ENCODE measurements around the gene TKTL1. TPM values are rescaled to one million over a fixed set of nuclear protein-coding genes. Genes with fewer than 3 reads are reported as not detected.
"Not testable (repeated sequence)": the region's sequence is repeated elsewhere in the genome, so short reads cannot be mapped to it uniquely, and the experiment has no call there.

TKTL1 gene
- total RNA-seq, 1 experiment from 2014 or later = not detected

DNA sequence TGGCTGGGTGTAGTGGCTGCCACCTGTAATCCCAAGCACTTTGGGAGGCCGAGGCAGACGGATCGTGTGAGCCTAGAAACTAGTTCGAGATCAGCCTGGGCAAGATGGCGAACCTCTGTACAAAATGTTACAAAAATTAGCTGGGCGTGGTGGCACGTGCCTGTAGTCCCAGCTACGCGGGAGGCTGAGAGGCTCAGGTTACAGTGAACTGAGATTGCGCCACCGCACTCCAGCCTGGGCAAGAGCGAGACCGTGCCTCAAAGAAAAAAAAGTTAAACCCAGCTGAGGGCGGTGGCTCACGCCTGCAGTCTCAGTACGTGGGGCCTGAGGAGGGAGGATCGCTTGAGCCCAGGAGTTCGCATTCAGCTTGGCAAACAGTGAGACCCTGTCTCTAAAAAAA lies 1.1 kb downstream of the TKTL1 start:
- no peaks in the 10 kb centered on the region for H3K9me3 ChIP-seq (ENCODE audit: insufficient read depth, low read depth)
- no peaks in the 10 kb centered on the region for H4K20me1 ChIP-seq (ENCODE audit: insufficient read depth)
- CTCF ChIA-PET = interaction anchor here (0.6 kb wide), 1 partner anchor 460 kb away, joined by 3 read pairs; no protein-coding TSS in a partner anchor
- POLR2A ChIA-PET (ENCODE audit: unreplicated experiment) = no interaction called here
- no peaks in the 10 kb centered on the region for H3K27me3 ChIP-seq (ENCODE audit: insufficient read depth, low read depth)
- TF ChIP-seq, protein P1, sequence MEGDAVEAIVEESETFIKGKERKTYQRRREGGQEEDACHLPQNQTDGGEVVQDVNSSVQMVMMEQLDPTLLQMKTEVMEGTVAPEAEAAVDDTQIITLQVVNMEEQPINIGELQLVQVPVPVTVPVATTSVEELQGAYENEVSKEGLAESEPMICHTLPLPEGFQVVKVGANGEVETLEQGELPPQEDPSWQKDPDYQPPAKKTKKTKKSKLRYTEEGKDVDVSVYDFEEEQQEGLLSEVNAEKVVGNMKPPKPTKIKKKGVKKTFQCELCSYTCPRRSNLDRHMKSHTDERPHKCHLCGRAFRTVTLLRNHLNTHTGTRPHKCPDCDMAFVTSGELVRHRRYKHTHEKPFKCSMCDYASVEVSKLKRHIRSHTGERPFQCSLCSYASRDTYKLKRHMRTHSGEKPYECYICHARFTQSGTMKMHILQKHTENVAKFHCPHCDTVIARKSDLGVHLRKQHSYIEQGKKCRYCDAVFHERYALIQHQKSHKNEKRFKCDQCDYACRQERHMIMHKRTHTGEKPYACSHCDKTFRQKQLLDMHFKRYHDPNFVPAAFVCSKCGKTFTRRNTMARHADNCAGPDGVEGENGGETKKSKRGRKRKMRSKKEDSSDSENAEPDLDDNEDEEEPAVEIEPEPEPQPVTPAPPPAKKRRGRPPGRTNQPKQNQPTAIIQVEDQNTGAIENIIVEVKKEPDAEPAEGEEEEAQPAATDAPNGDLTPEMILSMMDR (conservative IDR thresholded peaks at IDR 0.05) = no peak
- TF ChIP-seq EZH2 (IDR thresholded peaks at IDR 0.05; ENCODE audit: low read depth) = no peak
- no peak overlapping the region for H3K4me3 ChIP-seq
- H3K4me1 ChIP-seq (replicated peaks; ENCODE audit: insufficient read depth) = 0 out of 2 replicates have a peak, but pooled peaks cover 4% of the 10 kb centered on the region
- intact Hi-C loops (cut with micrococcal nuclease; ENCODE audit: unreplicated experiment) = no loop called here
- no peak overlapping the region for H2AFZ ChIP-seq
- no peaks in the 10 kb centered on the region for H3K9me2 ChIP-seq (ENCODE audit: insufficient read depth)
- H3K79me2 ChIP-seq (ENCODE audit: low read depth) = no peaks in the 10 kb centered on the region
- DNase-seq = peak in 1 of 2 experiments; percentile 41
- no peak overlapping the region for H3K27ac ChIP-seq
- no TSS peak for BruUV-seq (replicated peaks)
- H3K36me3 ChIP-seq (ENCODE audit: low read depth) = no peaks in the 10 kb centered on the region
- peak overlapping the region; percentile 56 for H3K4me2 ChIP-seq
- no peaks in the 10 kb centered on the region for H3F3A ChIP-seq (ENCODE audit: insufficient read depth, low read depth)

DNA sequence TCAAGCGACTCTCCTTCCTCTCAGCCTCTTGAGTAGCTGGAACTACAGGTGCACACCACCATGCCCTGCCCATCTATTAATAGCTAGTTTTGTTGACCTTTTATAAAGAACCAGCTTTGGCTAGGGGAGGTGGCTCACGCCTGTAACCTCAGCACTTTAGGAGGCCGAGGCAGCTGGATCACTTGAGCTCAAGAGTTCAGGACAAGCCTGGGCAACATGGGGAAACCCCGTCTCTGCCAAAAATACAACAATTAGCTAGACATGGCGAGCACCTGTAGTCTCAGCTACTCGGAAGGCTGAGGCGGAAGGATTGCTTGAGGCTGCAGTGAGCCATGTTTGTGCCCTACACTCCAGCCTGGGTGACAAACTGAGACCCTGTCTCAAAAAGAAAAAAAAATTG lies 2.7 kb downstream of the TKTL1 start:
- CTCF ChIA-PET = no interaction called here
- no peak overlapping the region for H3K27ac ChIP-seq
- no peaks in the 10 kb centered on the region for H3K27me3 ChIP-seq (ENCODE audit: insufficient read depth, low read depth)
- TF ChIP-seq, protein P1 (conservative IDR thresholded peaks at IDR 0.05) = no peak
- TF ChIP-seq EZH2 (IDR thresholded peaks at IDR 0.05; ENCODE audit: low read depth) = no peak
- no peak overlapping the region for H2AFZ ChIP-seq
- BruUV-seq (replicated peaks) = no TSS peak
- no peaks in the 10 kb centered on the region for H3K36me3 ChIP-seq (ENCODE audit: low read depth)
- no peak overlapping the region for H3K4me2 ChIP-seq
- no peaks in the 10 kb centered on the region for H4K20me1 ChIP-seq (ENCODE audit: insufficient read depth)
- POLR2A ChIA-PET (ENCODE audit: unreplicated experiment) = no interaction called here
- no peaks in the 10 kb centered on the region for H3K79me2 ChIP-seq (ENCODE audit: low read depth)
- 0 out of 2 replicates have a peak, but pooled peaks cover 4% of the 10 kb centered on the region for H3K4me1 ChIP-seq (replicated peaks; ENCODE audit: insufficient read depth)
- H3F3A ChIP-seq (ENCODE audit: insufficient read depth, low read depth) = no peaks in the 10 kb centered on the region
- H3K9me2 ChIP-seq (ENCODE audit: insufficient read depth) = no peaks in the 10 kb centered on the region
- no peaks in the 10 kb centered on the region for H3K9me3 ChIP-seq (ENCODE audit: insufficient read depth, low read depth)
- no peak overlapping the region for H3K4me3 ChIP-seq
- DNase-seq = no peak
- intact Hi-C loops (cut with micrococcal nuclease; ENCODE audit: unreplicated experiment) = no loop called here

DNA sequence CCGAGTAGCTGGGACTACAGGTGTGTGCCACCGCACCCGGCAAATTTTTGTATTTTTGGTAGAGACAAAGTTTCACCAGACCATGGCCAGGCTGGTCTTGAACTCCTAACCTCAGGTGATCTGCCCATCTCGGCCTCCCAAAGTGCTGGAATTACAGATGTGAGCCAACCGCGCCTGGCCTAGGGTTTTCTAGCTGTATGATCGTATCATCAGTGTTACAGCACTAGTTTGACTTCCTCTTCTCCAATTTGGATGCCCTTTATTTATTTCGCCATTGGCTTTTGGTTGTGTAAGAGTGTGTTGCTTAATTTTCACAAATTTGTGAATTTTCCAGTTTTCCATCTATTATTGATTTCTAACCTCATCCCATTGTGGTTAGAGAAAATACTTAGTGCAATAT lies 5.2 kb downstream of the TKTL1 start:
- Histone ChIP-seq H3F3A (ENCODE audit: insufficient read depth, low read depth) (no peaks in the 10 kb centered on the region), H3K4me2 (no peak overlapping the region), H3K36me3 (ENCODE audit: low read depth) (no peaks in the 10 kb centered on the region), H3K9me2 (ENCODE audit: insufficient read depth) (no peaks in the 10 kb centered on the region), H3K4me1 (replicated peaks; ENCODE audit: insufficient read depth) (0 out of 2 replicates have a peak, but pooled peaks cover 4% of the 10 kb centered on the region), H3K79me2 (ENCODE audit: low read depth) (no peaks in the 10 kb centered on the region), H3K9me3 (ENCODE audit: insufficient read depth, low read depth) (no peaks in the 10 kb centered on the region), H3K27ac (no peak overlapping the region), H2AFZ (no peak overlapping the region), H3K27me3 (ENCODE audit: insufficient read depth, low read depth) (no peaks in the 10 kb centered on the region), H4K20me1 (ENCODE audit: insufficient read depth) (no peaks in the 10 kb centered on the region), H3K4me3 (no peak overlapping the region)
- ChIA-PET POLR2A (ENCODE audit: unreplicated experiment) (no interaction called here), CTCF (no interaction called here)
- no peak for DNase-seq
- TF ChIP-seq EZH2 (IDR thresholded peaks at IDR 0.05; ENCODE audit: low read depth) = no peak
- BruUV-seq (replicated peaks) = no TSS peak
- intact Hi-C loops (cut with micrococcal nuclease; ENCODE audit: unreplicated experiment) = no loop called here

DNA sequence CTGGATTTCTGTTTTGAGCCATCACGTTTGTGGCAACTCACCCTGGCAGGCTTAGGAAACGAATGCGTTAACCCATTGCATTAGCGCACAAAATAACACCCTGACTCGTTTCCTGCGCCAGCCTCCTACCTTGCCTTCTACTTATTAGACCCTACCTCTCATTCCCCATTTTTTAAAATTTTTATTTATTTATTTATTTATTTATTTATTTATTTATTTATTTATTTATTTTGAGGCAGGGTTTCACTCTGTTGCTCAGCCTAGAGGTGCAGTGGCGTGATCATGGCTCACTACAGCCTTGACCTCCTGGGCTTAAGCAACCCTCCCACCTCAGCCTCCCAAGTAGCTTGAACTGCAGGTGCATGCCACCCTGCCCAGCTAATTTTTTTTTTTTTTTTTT lies 7.4 kb downstream of the TKTL1 start:
- POLR2A ChIA-PET (ENCODE audit: unreplicated experiment); H3K79me2 ChIP-seq (ENCODE audit: low read depth); H3K9me2 ChIP-seq (ENCODE audit: insufficient read depth); H3F3A ChIP-seq (ENCODE audit: insufficient read depth, low read depth); H3K36me3 ChIP-seq (ENCODE audit: low read depth); H3K4me1 ChIP-seq (replicated peaks; ENCODE audit: insufficient read depth); H3K27ac ChIP-seq; H3K9me3 ChIP-seq (ENCODE audit: insufficient read depth, low read depth); CTCF ChIA-PET; BruUV-seq (replicated peaks); H3K4me2 ChIP-seq; H4K20me1 ChIP-seq (ENCODE audit: insufficient read depth); H3K27me3 ChIP-seq (ENCODE audit: insufficient read depth, low read depth); intact Hi-C loops (cut with micrococcal nuclease; ENCODE audit: unreplicated experiment); H2AFZ ChIP-seq; DNase-seq; H3K4me3 ChIP-seq: not testable (repeated sequence)

Measured in PC-9 (cell line).